DOHH2 (cell line): ENCODE results near the gene GPAT2.
"Not testable (repeated sequence)": the region's sequence is repeated elsewhere in the genome, so short reads cannot be mapped to it uniquely, and the experiment has no call there.

Experiments
- H3F3A ChIP-seq: fragments of 200-600 bp; sonication (generic), shearing (Covaris generic); 2 replicates; pipeline ENCODE4 v1.6.0; 2016; ENCODE audit warnings: antibody characterized with exemption, mild to moderate bottlenecking; ENCODE audit not compliant: control insufficient read depth, insufficient read depth
- H3K27ac ChIP-seq: fragments of 200-600 bp; sonication (generic); 2 replicates; pipeline ENCODE4 v1.5.1; 2014; ENCODE audit warnings: low read depth, mild to moderate bottlenecking, low read length, moderate library complexity
- H3K27me3 ChIP-seq: fragments of 200-600 bp; sonication (generic); 2 replicates; pipeline ENCODE4 v1.6.1; 2014; ENCODE audit warnings: mild to moderate bottlenecking, low read length, mixed read lengths; ENCODE audit not compliant: control insufficient read depth
- H3K36me3 ChIP-seq: fragments of 200-600 bp; sonication (generic); 2 replicates; pipeline ENCODE4 v1.6.1; 2014; ENCODE audit warnings: mild to moderate bottlenecking, low read length, moderate library complexity, mixed read lengths; ENCODE audit not compliant: control insufficient read depth
- H3K4me1 ChIP-seq: fragments of 200-600 bp; sonication (generic); 2 replicates; pipeline ENCODE4 v1.6.1; 2014; ENCODE audit warnings: mild to moderate bottlenecking, low read length, mixed read lengths; ENCODE audit not compliant: control insufficient read depth
- H3K4me2 ChIP-seq: fragments of 200-600 bp; sonication (generic); 2 replicates; pipeline ENCODE4 v1.6.0; 2014; ENCODE audit warnings: mild to moderate bottlenecking, low read length, moderate library complexity
- H3K4me3 ChIP-seq: fragments of 200-600 bp; sonication (generic); 2 replicates; pipeline ENCODE4 v1.5.1; 2014; ENCODE audit warnings: mild to moderate bottlenecking, low read length, mixed read lengths
- H3K79me2 ChIP-seq: fragments of 200-600 bp; sonication (generic); 2 replicates; pipeline ENCODE4 v1.6.1; 2014; ENCODE audit warnings: mild to moderate bottlenecking, low read length, mixed read lengths; ENCODE audit not compliant: control insufficient read depth
- H3K9me2 ChIP-seq: fragments of 200-600 bp; sonication (generic); replicated peaks from 2 replicates; pipeline ENCODE4 v1.6.1; 2014; ENCODE audit warnings: mild to moderate bottlenecking, low read length, mixed read lengths; ENCODE audit not compliant: control insufficient read depth
- H3K9me3 ChIP-seq: fragments of 200-600 bp; sonication (generic); 2 replicates; pipeline ENCODE4 v1.6.1; 2014; ENCODE audit warnings: antibody characterized with exemption, low read length, mixed read lengths; ENCODE audit not compliant: control insufficient read depth, insufficient read depth
- H4K20me1 ChIP-seq: fragments of 200-600 bp; sonication (generic); 2 replicates; pipeline ENCODE4 v1.6.0; 2014; ENCODE audit warnings: low read depth, mild to moderate bottlenecking, antibody characterized with exemption, low read length, moderate library complexity; ENCODE audit not compliant: control insufficient read depth, insufficient read depth
- CTCF ChIP-seq: fragments of 200-600 bp; sonication (generic); IDR thresholded peaks from one replicate; pipeline ENCODE4 v1.5.1; 2014; ENCODE audit warnings: antibody characterized with exemption, mild to moderate bottlenecking, low read depth, low read length; ENCODE audit not compliant: poor library complexity, severe bottlenecking

GPAT2 gene

GRCh38 chr2:96016321-96016720 is 18.4 kb downstream of the GPAT2 start:
- not testable (repeated sequence) for H3F3A ChIP-seq, H3K79me2 ChIP-seq, H3K36me3 ChIP-seq, H3K4me3 ChIP-seq, H4K20me1 ChIP-seq, H3K4me2 ChIP-seq, H3K9me3 ChIP-seq, H3K4me1 ChIP-seq, H3K9me2 ChIP-seq, H3K27ac ChIP-seq, H3K27me3 ChIP-seq

GRCh38 chr2:96012792-96013264 is 21.9 kb downstream of the GPAT2 start:
- not testable (repeated sequence) for H3K36me3 ChIP-seq, H3K4me3 ChIP-seq, H3K27me3 ChIP-seq, H3K9me3 ChIP-seq, H3K4me2 ChIP-seq, H3K9me2 ChIP-seq, H3K27ac ChIP-seq, H3F3A ChIP-seq, H3K4me1 ChIP-seq, H4K20me1 ChIP-seq, H3K79me2 ChIP-seq
- TF ChIP-seq CTCF, result peak; percentile 13

- H3F3A ChIP-seq, H3K9me3 ChIP-seq, H3K4me3 ChIP-seq, H3K79me2 ChIP-seq, H3K4me1 ChIP-seq, H3K27me3 ChIP-seq, H4K20me1 ChIP-seq, H3K4me2 ChIP-seq, H3K36me3 ChIP-seq, H3K27ac ChIP-seq, H3K9me2 ChIP-seq: not testable (repeated sequence)
These were observed 22.5 kb downstream of the GPAT2 start for GRCh38 chr2:96012086-96012791.

- H3K9me3 ChIP-seq, H4K20me1 ChIP-seq, H3K36me3 ChIP-seq, H3K9me2 ChIP-seq, H3K4me1 ChIP-seq, H3K79me2 ChIP-seq, H3K27me3 ChIP-seq, H3F3A ChIP-seq, H3K27ac ChIP-seq: not testable (repeated sequence)
- H3K4me2 ChIP-seq, result peak overlapping the region; percentile 49
- peak overlapping the region; percentile 60; the same call in 1 of the 2 replicates for H3K4me3 ChIP-seq
These were observed 23.6 kb downstream of the GPAT2 start for GRCh38 chr2:96011129-96011455.

- Histone ChIP-seq H3K4me3 (peak overlapping the region; percentile 68), H3K4me2 (peak overlapping the region; percentile 61)
- H3F3A ChIP-seq, H3K27me3 ChIP-seq, H3K9me2 ChIP-seq, H4K20me1 ChIP-seq, H3K9me3 ChIP-seq, H3K4me1 ChIP-seq, H3K27ac ChIP-seq, H3K36me3 ChIP-seq, H3K79me2 ChIP-seq: not testable (repeated sequence)
These were observed 24.2 kb downstream of the GPAT2 start for GRCh38 chr2:96010320-96011128.

GRCh38 chr2:96009833-96010232 is 24.9 kb downstream of the GPAT2 start:
- H3K4me1 ChIP-seq, H3K79me2 ChIP-seq, H3K9me2 ChIP-seq, H3F3A ChIP-seq, H3K27ac ChIP-seq, H3K9me3 ChIP-seq, H4K20me1 ChIP-seq, H3K27me3 ChIP-seq, H3K36me3 ChIP-seq: not testable (repeated sequence)
- H3K4me2 ChIP-seq, result peak overlapping the region; percentile 61
- H3K4me3 ChIP-seq, result peak overlapping the region; percentile 68

- H3K4me1 ChIP-seq, H3K27me3 ChIP-seq, H3F3A ChIP-seq, H3K79me2 ChIP-seq, H3K9me2 ChIP-seq, H3K27ac ChIP-seq, H3K4me2 ChIP-seq, H3K4me3 ChIP-seq, H3K36me3 ChIP-seq, H4K20me1 ChIP-seq, H3K9me3 ChIP-seq: not testable (repeated sequence)
These were observed 26.7 kb downstream of the GPAT2 start for GRCh38 chr2:96008051-96008450.
